Uterus (tissue), 4 donors: ENCODE data around the gene SH3BP5. TPM values are rescaled to one million over a fixed set of nuclear protein-coding genes. Genes with fewer than 3 reads are reported as not detected.

Experiments used
- DNase-seq, 2 donors: peaks; one replicate each; pipeline ENCODE4 v3.0.0-alpha.2; 2019 to 2020
- H3K27ac ChIP-seq, 2 donors: fragments of 200-600 bp; sonication (generic); 1 replicate in 1 of 2; 2 replicates in 1 of 2; pipeline ENCODE4 v1.5.1; 2016 to 2018
- H3K27me3 ChIP-seq, 2 donors: fragments of 200-600 bp; sonication (generic); one replicate each; pipeline ENCODE4 v1.5.1; 2018 to 2019; ENCODE audit warnings: control low read depth in 1 of 2
- H3K36me3 ChIP-seq, 2 donors: fragments of 200-600 bp; sonication (generic); one replicate each; pipeline ENCODE4 v1.5.1; 2019; ENCODE audit warnings: control low read depth in 1 of 2
- H3K4me1 ChIP-seq, 2 donors: fragments of 200-600 bp; sonication (generic); one replicate each; pipeline ENCODE4 v1.5.1; 2018 to 2019; ENCODE audit warnings: control low read depth in 1 of 2
- H3K4me3 ChIP-seq, 2 donors: fragments of 200-600 bp; sonication (generic); 1 replicate in 1 of 2; 2 replicates in 1 of 2; pipeline ENCODE4 v1.5.1; 2018 to 2019; ENCODE audit warnings: mild to moderate bottlenecking in 1 of 2
- H3K9me3 ChIP-seq, 2 donors: fragments of 200-600 bp; sonication (generic); one replicate each; pipeline ENCODE4 v1.5.1; 2019; ENCODE audit warnings: control low read depth in 1 of 2
- POLR2A ChIP-seq, 2 donors: fragments of 450-650 bp; IDR thresholded peaks; one replicate each; pipeline ENCODE4 v1.6.1; 2016; ENCODE audit warnings: antibody characterized with exemption in 2 of 2, mild to moderate bottlenecking in 1 of 2, moderate library complexity in 1 of 2
- intact Hi-C: fragments of 100-400 bp; cut with DNase I; formaldehyde crosslinking; loops from one replicate; pipeline ENCODE4 v1.15.1; 2023; ENCODE audit warnings: low total_unique reads
- total RNA-seq, 4 donors: library from RNA; depleted of rRNA in 3 of 4; stranded (reverse); fragments of >200 nt in 3 of 4; gene quantifications; one replicate each; pipeline versions ENCODE4 v1.1.0 to v1.2.4, GENCODE V29; 2014 to 2023
- TF ChIP-seq, protein P1 (sequence below), 4 experiments: fragments of 200-600 bp in 2 of 4; fragments of 450-650 bp in 2 of 4; sonication (generic) in 2 of 4; IDR thresholded peaks; one replicate each; pipeline ENCODE4 v1.5.1; 2016 to 2019; ENCODE audit warnings: antibody characterized with exemption in 4 of 4, mild to moderate bottlenecking in 2 of 4, moderate library complexity in 1 of 4
- donor health status: DM: yes; HTN: yes; CAD: no.

Gene SH3BP5
- total RNA-seq, 4 donors from 2014 or later, result 58.8 to 154 (median 75.5) TPM

DNA sequence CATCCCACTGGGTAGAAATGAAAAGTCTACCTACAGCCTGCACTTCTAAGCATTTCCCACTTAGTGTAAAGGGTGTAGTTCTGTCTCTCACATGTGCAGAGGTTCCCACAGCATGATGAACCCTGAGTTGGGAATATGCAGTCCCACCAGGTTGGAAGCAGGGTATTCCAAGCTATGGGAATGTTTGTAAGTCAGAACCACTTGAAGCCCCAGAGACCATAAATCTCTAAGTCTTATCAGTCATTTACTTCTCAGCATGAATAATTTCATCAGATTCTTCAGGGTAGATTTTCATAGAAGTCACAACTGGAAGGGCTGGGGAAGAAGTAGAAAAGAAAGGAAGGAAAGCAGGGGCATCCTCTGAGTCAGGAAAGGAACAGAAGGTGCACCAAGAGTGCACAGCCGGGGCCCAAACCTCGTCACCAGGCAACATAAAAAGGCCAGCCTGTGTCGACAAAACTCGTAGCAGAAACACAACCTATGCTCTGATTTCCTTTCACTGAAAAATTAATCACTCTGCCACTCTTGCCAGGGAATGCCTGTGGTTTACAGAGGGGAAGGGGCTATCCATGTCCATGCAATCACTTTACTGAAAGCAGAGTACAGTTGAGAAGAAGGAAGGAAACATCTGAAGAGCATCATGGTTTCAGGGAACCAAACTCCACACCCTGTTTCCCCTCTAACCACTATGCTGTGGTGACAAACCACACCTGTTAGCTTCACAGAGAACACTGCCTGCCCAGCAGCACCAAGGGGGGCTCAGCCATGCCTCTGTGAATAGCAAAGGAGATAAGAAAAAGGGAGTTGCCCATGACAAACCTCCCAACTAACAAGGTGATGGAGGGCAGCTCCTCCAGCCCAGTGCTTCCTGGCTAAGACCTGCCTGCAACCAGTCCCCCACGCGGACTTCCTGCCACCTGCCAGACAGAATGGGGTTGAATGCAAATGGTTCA is 40.5 kb downstream of the SH3BP5 start:
- peaks cover 19 to 47% of the 10 kb centered on the region in 2 donors for H3K4me1 ChIP-seq
- H3K9me3 ChIP-seq, result no peaks in the 10 kb centered on the region
- no peak overlapping the region for H3K4me3 ChIP-seq
- H3K36me3 ChIP-seq, result no peaks in the 10 kb centered on the region
- TF ChIP-seq, protein P1, sequence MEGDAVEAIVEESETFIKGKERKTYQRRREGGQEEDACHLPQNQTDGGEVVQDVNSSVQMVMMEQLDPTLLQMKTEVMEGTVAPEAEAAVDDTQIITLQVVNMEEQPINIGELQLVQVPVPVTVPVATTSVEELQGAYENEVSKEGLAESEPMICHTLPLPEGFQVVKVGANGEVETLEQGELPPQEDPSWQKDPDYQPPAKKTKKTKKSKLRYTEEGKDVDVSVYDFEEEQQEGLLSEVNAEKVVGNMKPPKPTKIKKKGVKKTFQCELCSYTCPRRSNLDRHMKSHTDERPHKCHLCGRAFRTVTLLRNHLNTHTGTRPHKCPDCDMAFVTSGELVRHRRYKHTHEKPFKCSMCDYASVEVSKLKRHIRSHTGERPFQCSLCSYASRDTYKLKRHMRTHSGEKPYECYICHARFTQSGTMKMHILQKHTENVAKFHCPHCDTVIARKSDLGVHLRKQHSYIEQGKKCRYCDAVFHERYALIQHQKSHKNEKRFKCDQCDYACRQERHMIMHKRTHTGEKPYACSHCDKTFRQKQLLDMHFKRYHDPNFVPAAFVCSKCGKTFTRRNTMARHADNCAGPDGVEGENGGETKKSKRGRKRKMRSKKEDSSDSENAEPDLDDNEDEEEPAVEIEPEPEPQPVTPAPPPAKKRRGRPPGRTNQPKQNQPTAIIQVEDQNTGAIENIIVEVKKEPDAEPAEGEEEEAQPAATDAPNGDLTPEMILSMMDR (IDR thresholded peaks at IDR 0.05), result no peak
- TF ChIP-seq POLR2A (IDR thresholded peaks at IDR 0.05), result no peak
- DNase-seq, result no peak
- no peaks in the 10 kb centered on the region for H3K27me3 ChIP-seq
- intact Hi-C loops, result no loop called here
- H3K27ac ChIP-seq, result peak overlapping the region; percentile 79 to 83

DNA sequence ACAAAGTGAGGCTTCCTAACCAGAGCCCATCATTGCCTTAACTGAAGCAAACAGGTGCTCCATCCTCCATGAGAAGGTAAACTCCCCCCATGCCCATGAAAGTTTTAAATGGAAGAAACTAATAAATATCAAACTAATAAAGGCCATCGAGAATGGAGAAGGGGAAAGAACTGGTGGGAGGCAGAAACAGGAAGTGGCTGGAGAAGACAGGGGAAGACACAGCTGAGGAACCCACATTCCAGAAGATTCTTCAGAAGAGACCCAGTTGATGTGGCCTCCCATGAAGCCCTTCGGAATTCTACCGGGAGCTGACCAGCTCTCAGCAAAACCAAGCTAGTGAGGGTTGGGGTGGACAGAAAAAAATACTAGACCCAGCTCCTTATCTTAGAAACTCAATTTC is 41.6 kb downstream of the SH3BP5 start:
- peak overlapping the region; percentile 79 to 83 for H3K27ac ChIP-seq
- H3K36me3 ChIP-seq, result no peaks in the 10 kb centered on the region
- no peaks in the 10 kb centered on the region for H3K9me3 ChIP-seq
- peaks cover 19 to 38% of the 10 kb centered on the region in 2 donors for H3K4me1 ChIP-seq
- TF ChIP-seq, protein P1 (IDR thresholded peaks at IDR 0.05), result no peak
- TF ChIP-seq POLR2A (IDR thresholded peaks at IDR 0.05), result no peak
- H3K27me3 ChIP-seq, result no peaks in the 10 kb centered on the region
- H3K4me3 ChIP-seq, result no peak overlapping the region
- DNase-seq, result no peak
- intact Hi-C loops, result no loop called here

DNA sequence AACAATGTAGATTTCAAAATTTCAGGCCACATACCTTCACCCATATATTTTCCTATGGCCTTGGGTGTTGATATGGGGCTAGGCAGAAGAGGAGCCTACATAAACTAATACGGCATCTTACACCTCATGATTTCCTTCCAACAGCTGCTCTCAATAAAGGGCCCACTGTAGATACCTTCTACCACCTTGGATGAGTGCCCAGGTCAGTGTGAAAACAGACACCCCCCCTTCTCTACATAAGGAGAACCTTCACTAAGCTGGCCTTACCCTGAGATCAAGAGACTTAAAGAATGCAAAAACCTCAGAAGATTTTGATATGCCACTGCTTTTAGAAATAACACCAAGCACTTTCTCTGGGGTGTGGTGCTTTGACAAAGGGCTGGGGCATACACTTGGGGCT is 42.7 kb downstream of the SH3BP5 start:
- H3K9me3 ChIP-seq, result no peaks in the 10 kb centered on the region
- no peak overlapping the region for H3K4me3 ChIP-seq
- DNase-seq, result no peak
- H3K36me3 ChIP-seq, result no peaks in the 10 kb centered on the region
- H3K27me3 ChIP-seq, result no peaks in the 10 kb centered on the region
- intact Hi-C loops, result no loop called here
- H3K4me1 ChIP-seq, result peaks cover 13 to 29% of the 10 kb centered on the region in 2 donors
- no peak for TF ChIP-seq POLR2A (IDR thresholded peaks at IDR 0.05)
- TF ChIP-seq, protein P1 (IDR thresholded peaks at IDR 0.05), result no peak
- peak overlapping the region; percentile 70 to 83 for H3K27ac ChIP-seq

DNA sequence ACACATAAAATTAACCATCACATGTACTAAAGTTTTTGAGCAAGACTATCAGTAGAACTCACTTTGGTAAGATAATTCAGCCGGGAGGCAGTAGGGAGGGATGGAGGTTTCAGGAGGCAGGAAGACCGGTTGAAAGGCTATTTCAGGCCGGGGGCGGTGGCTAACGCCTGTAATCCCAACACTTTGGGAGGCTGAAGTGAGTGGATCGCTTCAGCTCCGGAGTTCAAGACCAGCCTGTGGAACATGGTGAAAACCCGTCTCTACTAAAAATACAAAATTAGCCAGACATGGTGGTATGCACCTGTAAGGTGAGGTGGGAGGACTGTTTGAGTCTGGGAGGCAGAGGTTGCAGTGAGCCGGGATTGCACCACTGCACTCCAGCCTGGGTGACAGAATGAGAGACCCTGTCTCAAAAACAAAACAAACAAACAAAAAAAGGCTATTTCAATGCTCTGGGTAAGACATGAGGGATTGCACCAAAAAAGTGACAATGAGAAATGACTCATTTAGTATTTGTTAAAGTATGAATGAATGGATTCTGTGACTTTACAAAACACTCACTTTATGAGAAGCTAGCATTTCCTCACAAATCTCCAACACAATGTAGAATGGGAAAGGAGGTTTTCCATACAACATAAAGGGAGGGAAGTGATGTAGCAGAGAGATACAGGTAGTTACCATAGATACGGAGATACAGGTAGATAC is 43.9 kb downstream of the SH3BP5 start:
- H3K9me3 ChIP-seq, result no peaks in the 10 kb centered on the region
- DNase-seq, result no peak
- H3K4me3 ChIP-seq, result no peak overlapping the region
- intact Hi-C loops, result no loop called here
- H3K27ac ChIP-seq, result peak overlapping the region; percentile 64 to 70
- TF ChIP-seq, protein P1 (IDR thresholded peaks at IDR 0.05), result no peak
- TF ChIP-seq POLR2A (IDR thresholded peaks at IDR 0.05), result no peak
- H3K27me3 ChIP-seq, result no peaks in the 10 kb centered on the region
- H3K4me1 ChIP-seq, result peaks cover 13 to 35% of the 10 kb centered on the region in 2 donors
- H3K36me3 ChIP-seq, result no peaks in the 10 kb centered on the region
